OCI-LY3 (cell line): ENCODE data around the gene HOXB9.

Experiments used
- CTCF ChIP-seq: fragments of 200-600, 300-600 bp; sonication (generic); IDR thresholded peaks from 2 replicates; pipeline ENCODE4 v1.5.1; 2014; ENCODE audit warnings: antibody characterized with exemption, low read length, low read depth
- EZH2phosphoT487 ChIP-seq: fragments of 200-600 bp; shearing (Covaris generic); IDR thresholded peaks from 2 replicates; pipeline ENCODE4 v1.6.1; 2018; ENCODE audit warnings: antibody characterized with exemption, mixed run types, low read depth

- TF ChIP-seq CTCF (no peak), EZH2phosphoT487 (no peak)
Measured at GRCh38 chr17:48646183-48647102, 20.3 kb upstream of the HOXB9 start.
